Adrenal gland (tissue), 5 donors: ENCODE data around the gene CAPN13.

ENCODE experiments used
- POLR2A ChIP-seq, 2 donors: fragments of 450-650 bp; IDR thresholded peaks; one replicate each; pipeline ENCODE4 v1.6.1; 2017; ENCODE audit warnings: antibody characterized with exemption in 2 of 2, mild to moderate bottlenecking in 2 of 2, moderate library complexity in 1 of 2
- TF ChIP-seq, protein P1 (sequence below), 6 experiments: fragments of 450-650 bp in 4 of 6; fragments of 200-600 bp in 2 of 6; sonication (generic) in 1 of 6; IDR thresholded peaks; 1 replicate in 5 of 6; 2 replicates in 1 of 6; pipeline versions ENCODE4 v1.5.1 to v1.8.0; 2016 to 2021; ENCODE audit warnings: antibody characterized with exemption in 6 of 6, mild to moderate bottlenecking in 2 of 6, moderate library complexity in 1 of 6
- donor health status: DM: no; HTN: no; CAD: no.

DNA sequence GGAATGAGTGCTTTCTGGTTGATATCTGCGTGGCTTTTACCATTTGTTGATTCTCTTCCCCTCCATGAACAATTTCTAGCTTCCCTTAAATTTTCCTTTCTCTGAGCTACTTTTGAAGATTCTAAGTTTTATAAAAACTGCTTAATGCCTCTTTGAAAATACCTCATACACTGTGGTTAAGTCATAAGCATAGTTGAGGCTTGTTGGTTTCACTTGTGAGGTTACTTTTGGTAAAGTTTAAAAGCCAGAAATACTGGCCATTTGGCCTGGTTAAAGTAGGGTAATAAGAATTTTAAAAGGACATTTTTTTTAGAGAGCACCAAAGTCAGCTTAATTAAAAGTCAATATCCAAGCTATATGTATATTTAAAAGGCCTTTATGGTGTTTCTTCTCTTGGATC, 21.3 kb upstream of the CAPN13 start:
- TF ChIP-seq, protein P1, sequence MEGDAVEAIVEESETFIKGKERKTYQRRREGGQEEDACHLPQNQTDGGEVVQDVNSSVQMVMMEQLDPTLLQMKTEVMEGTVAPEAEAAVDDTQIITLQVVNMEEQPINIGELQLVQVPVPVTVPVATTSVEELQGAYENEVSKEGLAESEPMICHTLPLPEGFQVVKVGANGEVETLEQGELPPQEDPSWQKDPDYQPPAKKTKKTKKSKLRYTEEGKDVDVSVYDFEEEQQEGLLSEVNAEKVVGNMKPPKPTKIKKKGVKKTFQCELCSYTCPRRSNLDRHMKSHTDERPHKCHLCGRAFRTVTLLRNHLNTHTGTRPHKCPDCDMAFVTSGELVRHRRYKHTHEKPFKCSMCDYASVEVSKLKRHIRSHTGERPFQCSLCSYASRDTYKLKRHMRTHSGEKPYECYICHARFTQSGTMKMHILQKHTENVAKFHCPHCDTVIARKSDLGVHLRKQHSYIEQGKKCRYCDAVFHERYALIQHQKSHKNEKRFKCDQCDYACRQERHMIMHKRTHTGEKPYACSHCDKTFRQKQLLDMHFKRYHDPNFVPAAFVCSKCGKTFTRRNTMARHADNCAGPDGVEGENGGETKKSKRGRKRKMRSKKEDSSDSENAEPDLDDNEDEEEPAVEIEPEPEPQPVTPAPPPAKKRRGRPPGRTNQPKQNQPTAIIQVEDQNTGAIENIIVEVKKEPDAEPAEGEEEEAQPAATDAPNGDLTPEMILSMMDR (IDR thresholded peaks at IDR 0.05): no peak
- no peak for TF ChIP-seq POLR2A (IDR thresholded peaks at IDR 0.05)
